GM06990 (cell line): Measurements from ENCODE around the gene DAAM1.

ENCODE experiments used
- DNase-seq: peaks from one replicate; pipeline ENCODE4 v3.0.0-alpha.2; 2011; ENCODE audit not compliant: insufficient read length; ENCODE audit errors: extremely low read depth
- H3K27me3 ChIP-seq: replicated peaks from 2 replicates; pipeline ENCODE4 v1.6.0; 2011; ENCODE audit warnings: low read length; ENCODE audit not compliant: control insufficient read depth, insufficient read depth
- H3K36me3 ChIP-seq: 2 replicates; pipeline ENCODE4 v1.5.1; 2011; ENCODE audit warnings: low read length; ENCODE audit not compliant: control insufficient read depth, insufficient read depth
- H3K4me3 ChIP-seq: replicated peaks from 2 replicates; pipeline ENCODE4 v1.5.1; 2011; ENCODE audit warnings: low read depth, mild to moderate bottlenecking, control low read depth, low read length
- CTCF ChIP-seq: IDR thresholded peaks from 2 replicates; pipeline ENCODE4 v1.5.1; 2011; ENCODE audit warnings: low read length, control low read depth, mild to moderate bottlenecking, inconsistent platforms; ENCODE audit not compliant: insufficient read depth, poor library complexity, severe bottlenecking

The DAAM1 gene

GRCh38 chr14:59148334-59148900 is 40.0 kb upstream of the DAAM1 start:
- no peak for TF ChIP-seq CTCF
- H3K4me3 ChIP-seq, result no peak overlapping the region
- no peaks in the 10 kb centered on the region for H3K27me3 ChIP-seq

GRCh38 chr14:59150990-59151389 is 37.5 kb upstream of the DAAM1 start:
- Histone ChIP-seq H3K36me3 (no peaks in the 10 kb centered on the region), H3K27me3 (no peaks in the 10 kb centered on the region), H3K4me3 (no peak overlapping the region)
- no peak for TF ChIP-seq CTCF
- peak; percentile 18 for DNase-seq

More at GRCh38 chr14:59148334-59148900, 40.0 kb upstream of the DAAM1 start:
- no peaks in the 10 kb centered on the region for H3K36me3 ChIP-seq
- DNase-seq, result peak; percentile 33

GRCh38 chr14:59154373-59154772 is 34.1 kb upstream of the DAAM1 start:
- no peak for TF ChIP-seq CTCF
- no peak for DNase-seq
- no peaks in the 10 kb centered on the region for H3K36me3 ChIP-seq
- H3K4me3 ChIP-seq, result no peak overlapping the region
- H3K27me3 ChIP-seq, result no peaks in the 10 kb centered on the region

GRCh38 chr14:59155886-59156285 is 32.6 kb upstream of the DAAM1 start:
- no peak for DNase-seq
- TF ChIP-seq CTCF, result no peak
- Histone ChIP-seq H3K36me3 (no peaks in the 10 kb centered on the region), H3K4me3 (no peak overlapping the region), H3K27me3 (no peaks in the 10 kb centered on the region)

- no peak overlapping the region for H3K4me3 ChIP-seq
- DNase-seq, result no peak
- TF ChIP-seq CTCF, result no peak
- H3K27me3 ChIP-seq, result no peaks in the 10 kb centered on the region
- no peaks in the 10 kb centered on the region for H3K36me3 ChIP-seq
Measured at GRCh38 chr14:59159169-59159568, 29.3 kb upstream of the DAAM1 start.

GRCh38 chr14:59160506-59160905 is 28.0 kb upstream of the DAAM1 start:
- DNase-seq, result no peak

More at GRCh38 chr14:59160506-59160905, 28.0 kb upstream of the DAAM1 start:
- no peak for TF ChIP-seq CTCF
- H3K27me3 ChIP-seq, result no peaks in the 10 kb centered on the region
- no peaks in the 10 kb centered on the region for H3K36me3 ChIP-seq
- H3K4me3 ChIP-seq, result no peak overlapping the region
